Loucy (cell line): ENCODE results near the gene PALLD.

Experiments
- CTCF ChIP-seq: fragments of 200-600 bp; sonication (generic); conservative IDR thresholded peaks from 2 replicates; pipeline ENCODE4 v1.5.1; 2014; ENCODE audit warnings: mild to moderate bottlenecking, antibody characterized with exemption, low read length
- EZH2phosphoT487 ChIP-seq: fragments of 200-600 bp; IDR thresholded peaks from 2 replicates; pipeline ENCODE4 v1.6.1; 2018; ENCODE audit warnings: antibody characterized with exemption, mild to moderate bottlenecking, moderate library complexity, borderline replicate concordance

DNA sequence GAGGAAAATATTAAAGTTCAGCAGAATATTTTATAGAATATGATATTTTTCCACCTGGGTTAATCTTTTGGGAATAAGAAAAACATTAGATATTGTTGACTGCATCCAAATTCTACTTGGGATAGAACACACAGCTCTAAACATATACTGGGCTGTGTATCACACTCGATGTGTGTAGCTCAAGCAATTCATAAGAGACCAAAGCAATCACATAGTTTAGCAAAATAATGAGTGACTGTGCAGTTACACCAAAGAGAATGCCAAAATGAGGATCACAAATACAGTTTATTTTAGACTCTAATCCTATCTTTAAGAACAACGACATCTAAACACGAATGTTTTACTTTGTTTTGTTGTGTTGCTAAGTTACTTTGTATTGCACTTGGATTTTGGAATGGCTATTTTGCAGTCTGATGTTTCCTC lies 412.0 kb downstream of the PALLD start:
- TF ChIP-seq CTCF: no peak
- no peak for TF ChIP-seq EZH2phosphoT487
